ENCODE results near the gene ANGPTL4.
"Not testable (repeated sequence)": the region's sequence is repeated elsewhere in the genome, so short reads cannot be mapped to it uniquely, and the experiment has no call there.

Gene ANGPTL4

GRCh38 chr19:8361921-8362793 lies 1.8 kb upstream of the ANGPTL4 start:
- peak overlapping the region in 4 of 5 donors; percentile 1 to 50 (median 14) for H3K4me3 ChIP-seq (ENCODE audit: low read depth in 1 of 5, low read length in 5 of 5)
- H3K4me1 ChIP-seq (ENCODE audit: control insufficient read depth in 5 of 5, insufficient read depth in 5 of 5, low read length in 5 of 5), result peaks cover 18 to 46% (median 41%) of the 10 kb centered on the region in 5 donors

GRCh38 chr19:8366121-8366581 lies 2.2 kb downstream of the ANGPTL4 start:
- Histone ChIP-seq H3K9ac (ENCODE audit: low read length in 5 of 5) (peak overlapping the region; percentile 38 to 95 (median 56)), H3K9me3 (ENCODE audit: control insufficient read depth in 5 of 5, low read length in 5 of 5) (no peaks in the 10 kb centered on the region), H3K36me3 (ENCODE audit: control insufficient read depth in 5 of 5, insufficient read depth in 5 of 5, low read length in 5 of 5) (peaks cover 0 to 30% (median 23%) of the 10 kb centered on the region in 5 donors), H3K27ac (ENCODE audit: low read depth, low read length) (peak overlapping the region; percentile 90), H3K4me3 (ENCODE audit: low read depth in 1 of 5, low read length in 5 of 5) (peak overlapping the region; percentile 81 to 96 (median 91)), H3K27me3 (ENCODE audit: control insufficient read depth in 5 of 5, insufficient read depth in 4 of 5, low read length in 5 of 5) (no peaks in the 10 kb centered on the region), H3K4me1 (ENCODE audit: control insufficient read depth in 5 of 5, insufficient read depth in 5 of 5, low read length in 5 of 5) (peaks cover 27 to 80% (median 77%) of the 10 kb centered on the region in 5 donors)

More at GRCh38 chr19:8361921-8362793, 1.8 kb upstream of the ANGPTL4 start:
- peak overlapping the region; percentile 90 for H3K27ac ChIP-seq (ENCODE audit: low read depth, low read length)
- peaks cover 0 to 12% (median 4%) of the 10 kb centered on the region in 5 donors for H3K36me3 ChIP-seq (ENCODE audit: control insufficient read depth in 5 of 5, insufficient read depth in 5 of 5, low read length in 5 of 5)
- H3K27me3 ChIP-seq (ENCODE audit: control insufficient read depth in 5 of 5, insufficient read depth in 4 of 5, low read length in 5 of 5), result no peaks in the 10 kb centered on the region
- H3K9ac ChIP-seq (ENCODE audit: low read length in 5 of 5), result peak overlapping the region; percentile 32 to 83 (median 72)
- H3K9me3 ChIP-seq (ENCODE audit: control insufficient read depth in 5 of 5, low read length in 5 of 5), result no peaks in the 10 kb centered on the region

- Histone ChIP-seq H3K9ac (ENCODE audit: low read length in 5 of 5) (peak overlapping the region; percentile 9 to 79 (median 70)), H3K27me3 (ENCODE audit: control insufficient read depth in 5 of 5, insufficient read depth in 4 of 5, low read length in 5 of 5) (no peaks in the 10 kb centered on the region), H3K27ac (ENCODE audit: low read depth, low read length) (peak overlapping the region; percentile 90), H3K4me3 (ENCODE audit: low read depth in 1 of 5, low read length in 5 of 5) (peak overlapping the region; percentile 42 to 93 (median 91)), H3K36me3 (ENCODE audit: control insufficient read depth in 5 of 5, insufficient read depth in 5 of 5, low read length in 5 of 5) (peaks cover 0 to 36% (median 27%) of the 10 kb centered on the region in 5 donors), H3K9me3 (ENCODE audit: control insufficient read depth in 5 of 5, low read length in 5 of 5) (no peaks in the 10 kb centered on the region), H3K4me1 (ENCODE audit: control insufficient read depth in 5 of 5, insufficient read depth in 5 of 5, low read length in 5 of 5) (peaks cover 26 to 79% (median 77%) of the 10 kb centered on the region in 5 donors)
Observed at GRCh38 chr19:8366961-8367326, 3.0 kb downstream of the ANGPTL4 start.

GRCh38 chr19:8367327-8368001 lies 3.5 kb downstream of the ANGPTL4 start:
- H3K9ac ChIP-seq (ENCODE audit: low read length in 5 of 5), result peak overlapping the region in 4 of 5 donors; percentile 9 to 79 (median 74)
- H3K4me1 ChIP-seq (ENCODE audit: control insufficient read depth in 5 of 5, insufficient read depth in 5 of 5, low read length in 5 of 5), result peaks cover 22 to 75% (median 73%) of the 10 kb centered on the region in 5 donors
- no peaks in the 10 kb centered on the region for H3K9me3 ChIP-seq (ENCODE audit: control insufficient read depth in 5 of 5, low read length in 5 of 5)
- H3K27ac ChIP-seq (ENCODE audit: low read depth, low read length), result peak overlapping the region; percentile 90
- H3K27me3 ChIP-seq (ENCODE audit: control insufficient read depth in 5 of 5, insufficient read depth in 4 of 5, low read length in 5 of 5), result no peaks in the 10 kb centered on the region
- H3K36me3 ChIP-seq (ENCODE audit: control insufficient read depth in 5 of 5, insufficient read depth in 5 of 5, low read length in 5 of 5), result peaks cover 0 to 37% (median 27%) of the 10 kb centered on the region in 5 donors
- H3K4me3 ChIP-seq (ENCODE audit: low read depth in 1 of 5, low read length in 5 of 5), result peak overlapping the region; percentile 42 to 93 (median 91)

GRCh38 chr19:8370176-8371010 lies 6.4 kb downstream of the ANGPTL4 start:
- Histone ChIP-seq H3K27ac (ENCODE audit: low read depth, low read length) (peak overlapping the region; percentile 51), H3K4me3 (ENCODE audit: low read depth in 1 of 5, low read length in 5 of 5) (peak overlapping the region; percentile 7 to 56 (median 24)), H3K36me3 (ENCODE audit: control insufficient read depth in 5 of 5, insufficient read depth in 5 of 5, low read length in 5 of 5) (peaks cover 0 to 56% (median 45%) of the 10 kb centered on the region in 5 donors), H3K9me3 (ENCODE audit: control insufficient read depth in 5 of 5, low read length in 5 of 5) (no peaks in the 10 kb centered on the region), H3K27me3 (ENCODE audit: control insufficient read depth in 5 of 5, insufficient read depth in 4 of 5, low read length in 5 of 5) (no peaks in the 10 kb centered on the region), H3K4me1 (ENCODE audit: control insufficient read depth in 5 of 5, insufficient read depth in 5 of 5, low read length in 5 of 5) (peaks cover 20 to 78% (median 66%) of the 10 kb centered on the region in 5 donors), H3K9ac (ENCODE audit: low read length in 5 of 5) (peak overlapping the region in 2 of 5 donors; percentile 1 to 58)

- Histone ChIP-seq H3K4me1 (ENCODE audit: control insufficient read depth in 5 of 5, insufficient read depth in 5 of 5, low read length in 5 of 5) (peaks cover 20 to 70% (median 58%) of the 10 kb centered on the region in 5 donors), H3K4me3 (ENCODE audit: low read depth in 1 of 5, low read length in 5 of 5) (peak overlapping the region; percentile 7 to 56 (median 24)), H3K27me3 (ENCODE audit: control insufficient read depth in 5 of 5, insufficient read depth in 4 of 5, low read length in 5 of 5) (no peaks in the 10 kb centered on the region), H3K9me3 (ENCODE audit: control insufficient read depth in 5 of 5, low read length in 5 of 5) (no peaks in the 10 kb centered on the region), H3K27ac (ENCODE audit: low read depth, low read length) (peak overlapping the region; percentile 51), H3K9ac (ENCODE audit: low read length in 5 of 5) (peak overlapping the region in 2 of 5 donors; percentile 1 to 39), H3K36me3 (ENCODE audit: control insufficient read depth in 5 of 5, insufficient read depth in 5 of 5, low read length in 5 of 5) (peaks cover 0 to 48% (median 42%) of the 10 kb centered on the region in 5 donors)
Observed at GRCh38 chr19:8371011-8371804, 7.3 kb downstream of the ANGPTL4 start.

GRCh38 chr19:8373867-8374813 lies 10.2 kb downstream of the ANGPTL4 start:
- Histone ChIP-seq H3K9ac (ENCODE audit: low read length in 5 of 5) (no peak overlapping the region), H3K4me3 (ENCODE audit: low read depth in 1 of 5, low read length in 5 of 5) (peak overlapping the region in 1 of 5 donors; percentile 9), H3K9me3 (ENCODE audit: control insufficient read depth in 5 of 5, low read length in 5 of 5) (no peaks in the 10 kb centered on the region), H3K4me1 (ENCODE audit: control insufficient read depth in 5 of 5, insufficient read depth in 5 of 5, low read length in 5 of 5) (peaks cover 4 to 42% (median 29%) of the 10 kb centered on the region in 5 donors), H3K27ac (ENCODE audit: low read depth, low read length) (peak overlapping the region; percentile 46), H3K36me3 (ENCODE audit: control insufficient read depth in 5 of 5, insufficient read depth in 5 of 5, low read length in 5 of 5) (peaks cover 0 to 34% (median 29%) of the 10 kb centered on the region in 5 donors), H3K27me3 (ENCODE audit: control insufficient read depth in 5 of 5, insufficient read depth in 4 of 5, low read length in 5 of 5) (no peaks in the 10 kb centered on the region)

- H3K36me3 ChIP-seq (ENCODE audit: control insufficient read depth in 5 of 5, insufficient read depth in 5 of 5, low read length in 5 of 5), result peaks cover 0 to 29% (median 24%) of the 10 kb centered on the region in 5 donors
- H3K27ac ChIP-seq (ENCODE audit: low read depth, low read length); H3K27me3 ChIP-seq (ENCODE audit: control insufficient read depth in 5 of 5, insufficient read depth in 4 of 5, low read length in 5 of 5); H3K4me3 ChIP-seq (ENCODE audit: low read depth in 1 of 5, low read length in 5 of 5); H3K9me3 ChIP-seq (ENCODE audit: control insufficient read depth in 5 of 5, low read length in 5 of 5); H3K9ac ChIP-seq (ENCODE audit: low read length in 5 of 5): not testable (repeated sequence)
- H3K4me1 ChIP-seq (ENCODE audit: control insufficient read depth in 5 of 5, insufficient read depth in 5 of 5, low read length in 5 of 5), result peaks cover 4 to 27% (median 21%) of the 10 kb centered on the region in 5 donors
Observed at GRCh38 chr19:8375766-8376165, 11.8 kb downstream of the ANGPTL4 start.

Data from subcutaneous abdominal adipose tissue (tissue), 5 donors.